GM03348 (cell line): ENCODE data around the gene ROR1.
"Not testable (repeated sequence)": the region's sequence is repeated elsewhere in the genome, so short reads cannot be mapped to it uniquely, and the experiment has no call there.

Experiments
- DNase-seq: peaks from one replicate; pipeline ENCODE4 v3.0.0; 2012; ENCODE audit warnings: low spot score

The ROR1 gene

DNA sequence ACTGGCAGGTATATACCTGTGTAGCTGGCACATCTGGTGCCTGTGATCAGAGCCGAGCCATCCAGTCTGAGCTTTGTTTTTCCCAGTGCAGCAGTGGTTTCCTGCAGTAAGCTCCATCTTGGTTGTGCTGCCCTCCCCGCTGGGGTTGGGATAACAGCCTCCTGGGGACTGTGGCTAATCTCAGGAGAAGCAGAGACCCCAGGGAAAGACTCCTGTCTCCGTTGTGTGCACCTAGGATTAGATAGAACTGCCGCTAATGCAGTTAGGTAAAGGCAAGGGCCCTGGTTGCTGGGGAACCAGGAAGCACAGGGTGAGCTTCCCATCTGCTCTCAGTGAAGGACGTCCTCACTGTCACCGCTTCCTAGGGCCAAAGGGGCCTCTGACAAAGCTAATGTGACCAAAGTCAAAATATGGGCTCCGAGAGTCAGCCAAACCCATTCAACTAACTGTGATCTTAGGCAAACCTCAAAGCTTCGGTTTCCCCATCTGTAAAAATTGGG is 20.0 kb downstream of the ROR1 start:
- no peak for DNase-seq

- DNase-seq = no peak
These were observed 20.5 kb downstream of the ROR1 start for GRCh38 chr1:63794354-63794753.

GRCh38 chr1:63794939-63795378 is 21.1 kb downstream of the ROR1 start:
- DNase-seq = no peak

- DNase-seq = no peak
These were observed 21.6 kb downstream of the ROR1 start for GRCh38 chr1:63795455-63795854.

GRCh38 chr1:63797056-63797726 is 23.4 kb downstream of the ROR1 start:
- peak; percentile 59 for DNase-seq

GRCh38 chr1:63798284-63798683 is 24.5 kb downstream of the ROR1 start:
- no peak for DNase-seq

DNA sequence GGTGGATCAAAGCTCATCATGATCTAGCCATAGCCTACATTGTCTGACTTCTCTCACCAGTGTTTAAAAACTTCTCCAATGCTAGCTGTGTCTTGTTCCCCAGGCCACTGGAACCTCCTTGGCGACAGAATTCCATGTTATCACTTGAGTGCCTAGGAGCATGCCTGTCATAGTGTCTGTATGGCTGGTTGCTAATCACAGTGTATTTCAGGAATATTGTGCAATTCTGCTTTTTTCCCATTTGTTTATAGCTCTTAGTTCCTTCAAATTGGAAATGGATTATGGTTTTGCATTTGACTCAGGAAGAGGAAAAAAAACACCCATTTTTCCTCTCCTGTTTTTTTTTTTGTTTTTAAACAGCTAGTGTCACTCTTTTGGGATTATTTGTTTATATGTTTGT is 25.5 kb downstream of the ROR1 start:
- peak; percentile 11 for DNase-seq

- DNase-seq = peak; percentile 69
These were observed 26.0 kb downstream of the ROR1 start for GRCh38 chr1:63799820-63800219.

- no peak for DNase-seq
These were observed 28.3 kb downstream of the ROR1 start for GRCh38 chr1:63802109-63802508.

DNA sequence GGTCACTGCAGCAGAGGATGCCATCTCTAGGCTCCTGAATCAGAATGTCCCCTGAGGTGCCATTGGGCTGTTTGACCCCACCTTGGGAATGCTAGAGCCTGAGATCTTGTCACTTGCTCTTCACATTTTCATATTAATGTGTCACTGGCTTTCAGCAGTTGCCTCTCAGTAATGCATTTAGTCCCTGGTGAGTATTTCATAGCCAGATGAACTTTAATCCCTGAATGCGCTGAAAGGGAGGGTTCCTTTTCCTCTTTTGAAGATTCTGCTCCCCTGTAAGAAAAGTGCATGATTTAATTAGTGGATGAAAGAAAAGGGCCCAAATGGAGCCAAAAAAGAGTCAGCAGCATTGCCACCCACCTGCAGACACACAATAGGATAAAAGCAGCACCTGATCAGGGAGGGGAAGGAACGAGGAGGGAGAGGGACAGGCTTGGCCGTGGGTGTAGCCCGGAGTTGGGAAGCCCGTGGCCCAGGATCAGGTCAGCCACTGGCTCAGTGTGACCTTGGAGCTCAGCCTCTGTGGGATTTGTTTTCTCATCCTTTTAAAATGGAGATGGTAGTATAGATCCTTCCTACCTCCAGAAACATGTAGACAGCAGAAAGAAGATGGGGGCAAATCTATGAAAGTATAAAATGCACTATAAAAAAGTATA is 31.1 kb downstream of the ROR1 start:
- no peak for DNase-seq

DNA sequence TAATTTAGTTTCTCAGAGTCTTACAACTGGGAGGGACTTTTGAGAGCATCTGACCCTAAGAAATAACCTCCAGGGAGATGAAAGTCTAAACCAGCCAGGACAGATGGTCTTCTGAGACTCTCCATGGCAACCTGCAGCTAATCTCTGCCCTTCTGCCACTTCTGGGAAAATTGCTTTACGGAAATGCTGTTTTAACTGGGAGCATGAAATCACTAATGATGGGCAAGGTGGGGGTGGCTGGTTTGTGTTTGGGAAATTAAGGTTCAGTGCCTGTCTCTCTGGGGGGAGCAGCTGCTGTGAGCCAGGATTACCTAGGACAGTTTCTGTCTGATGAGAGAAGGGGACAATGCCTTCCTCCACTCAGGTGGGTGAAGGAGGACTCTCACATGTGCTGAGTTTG is 33.2 kb downstream of the ROR1 start:
- no peak for DNase-seq

- no peak for DNase-seq
These were observed 37.2 kb downstream of the ROR1 start for GRCh38 chr1:63810936-63811469.

DNA sequence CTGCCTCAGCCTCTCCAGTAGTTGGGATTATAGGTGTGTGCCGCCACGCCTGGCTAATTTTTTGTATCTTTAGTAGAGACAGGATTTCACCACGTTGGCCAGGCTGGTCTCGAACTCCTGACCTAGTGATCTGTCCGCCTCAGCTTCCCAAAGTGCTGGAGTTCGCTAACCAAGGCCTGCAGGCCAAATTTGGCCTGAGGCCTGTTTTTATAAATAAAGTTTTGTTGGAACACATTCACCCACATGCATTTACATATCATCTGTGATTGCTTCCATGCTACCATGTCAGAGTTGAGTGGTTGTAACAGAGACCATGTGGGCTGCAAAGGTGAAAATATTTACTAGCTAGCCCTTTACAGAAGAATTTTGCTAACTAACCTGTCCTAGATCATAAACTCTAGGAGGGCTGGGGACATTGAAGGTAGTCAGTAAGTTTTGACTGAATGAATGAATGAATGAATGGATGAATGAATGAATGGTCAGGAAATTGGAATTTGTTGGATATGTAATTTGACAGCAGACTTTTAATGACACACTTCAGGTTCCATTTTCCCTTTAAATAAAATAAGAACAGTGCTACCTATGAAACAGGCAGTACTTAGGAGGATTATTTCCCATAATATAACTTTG is 38.4 kb downstream of the ROR1 start:
- DNase-seq = no peak

GRCh38 chr1:63813829-63814277 is 40.0 kb downstream of the ROR1 start:
- peak; percentile 59 for DNase-seq

DNA sequence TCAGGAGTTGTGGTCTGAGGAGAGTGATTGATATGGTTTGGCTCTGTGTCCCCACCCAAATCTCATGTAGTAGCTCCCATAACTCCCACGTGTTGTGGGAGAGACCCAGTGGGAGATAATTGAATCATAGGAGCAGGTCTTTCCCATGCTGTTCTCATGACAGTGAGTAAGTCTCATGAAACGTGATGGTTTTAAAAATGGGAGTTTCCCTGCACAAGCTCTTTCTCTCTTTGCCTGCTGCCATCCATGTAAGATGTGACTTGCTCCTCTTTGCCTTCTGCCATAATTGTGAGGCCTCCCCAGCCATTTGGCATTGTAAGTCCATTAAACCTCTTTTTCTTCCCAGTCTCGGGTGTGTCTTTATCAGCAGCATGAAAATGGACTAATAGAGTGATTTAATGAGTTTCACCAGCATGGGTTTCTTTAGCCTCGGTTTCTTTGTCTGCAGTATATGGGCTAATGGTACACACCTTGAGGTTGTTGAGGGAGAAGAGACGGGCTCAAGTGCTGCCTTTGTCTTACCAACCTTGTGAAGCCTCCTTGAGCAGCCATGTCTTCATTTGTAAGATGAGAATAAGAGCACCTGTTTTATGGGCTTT is 42.5 kb downstream of the ROR1 start:
- DNase-seq = not testable (repeated sequence)

DNA sequence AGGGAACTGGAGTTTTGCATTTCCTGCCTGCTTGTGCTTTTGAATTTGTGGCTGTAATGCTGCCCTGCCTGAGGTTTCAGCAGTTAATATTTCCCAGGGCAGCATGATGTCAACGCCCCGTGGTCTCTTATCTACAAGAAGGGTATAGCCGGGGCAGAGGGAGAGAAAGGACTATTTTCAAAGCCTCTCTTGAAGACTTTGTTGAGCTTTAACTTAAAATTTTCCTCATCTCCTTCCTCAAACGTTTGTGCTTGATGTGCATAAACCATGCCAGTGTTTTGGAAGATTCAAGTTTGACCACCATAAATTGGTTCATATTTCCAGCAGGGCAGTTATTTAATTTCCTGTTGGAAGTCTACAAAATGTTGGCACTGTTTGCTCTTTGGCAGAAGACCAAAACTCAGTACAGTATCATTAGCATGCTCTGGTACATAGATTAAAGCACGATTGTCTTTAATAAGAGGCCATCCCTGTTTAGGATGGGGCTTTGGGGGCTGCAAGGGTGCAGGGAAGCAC is 43.4 kb downstream of the ROR1 start:
- no peak for DNase-seq

DNA sequence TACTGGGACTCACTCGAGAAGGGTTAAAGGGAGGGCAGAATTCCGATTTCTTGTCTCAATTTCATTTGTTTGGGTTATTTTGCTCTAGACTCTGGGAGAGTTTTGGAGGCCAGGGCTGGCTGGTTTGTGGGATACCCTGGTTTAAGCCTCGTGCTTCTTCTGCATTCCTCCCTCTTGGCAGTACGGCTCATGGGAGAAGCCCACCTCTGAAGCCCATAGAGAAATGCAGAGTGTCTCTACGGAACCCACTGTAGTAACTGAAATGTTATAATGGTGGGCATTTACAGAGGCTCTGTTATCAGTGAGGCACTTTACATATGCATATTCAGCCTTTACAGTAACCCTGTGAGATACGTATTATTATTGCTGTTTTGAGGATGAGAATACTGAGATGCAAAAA is 43.9 kb downstream of the ROR1 start:
- DNase-seq = no peak

DNA sequence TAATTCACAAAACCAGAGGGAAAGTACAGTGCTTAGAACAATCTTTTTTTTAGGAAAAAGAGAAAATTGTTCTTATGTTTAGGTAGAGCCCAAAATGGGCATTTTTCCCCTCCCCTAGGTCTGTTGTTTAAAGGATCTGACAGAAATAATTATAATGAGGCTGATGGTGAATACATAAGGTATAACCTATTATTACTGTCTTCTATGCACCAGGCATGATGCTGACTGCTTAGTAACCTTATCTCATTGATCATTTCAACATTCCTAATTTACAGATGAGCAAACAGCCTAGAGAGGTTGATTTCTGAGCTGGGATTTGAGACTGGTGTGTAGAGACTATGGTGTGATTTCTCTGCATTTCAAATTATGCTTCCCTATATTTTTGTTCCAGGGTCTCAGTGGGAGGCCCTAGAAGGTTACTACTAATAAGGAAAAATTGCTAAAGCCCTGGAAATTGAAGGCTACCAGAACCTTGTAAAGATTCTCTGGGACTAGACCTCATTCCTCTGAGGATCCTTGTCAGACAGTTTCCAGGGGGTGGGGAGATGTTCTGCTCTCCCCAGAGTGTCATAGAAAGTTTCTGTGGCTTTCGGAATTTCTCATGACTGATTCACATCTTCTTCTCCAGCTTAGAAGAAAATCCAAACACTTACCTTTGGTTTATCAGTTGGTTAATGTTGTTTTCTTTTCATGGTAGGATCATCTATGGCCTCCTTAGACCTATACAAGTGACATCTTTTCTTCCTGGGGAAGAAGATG is 44.9 kb downstream of the ROR1 start:
- no peak for DNase-seq

DNA sequence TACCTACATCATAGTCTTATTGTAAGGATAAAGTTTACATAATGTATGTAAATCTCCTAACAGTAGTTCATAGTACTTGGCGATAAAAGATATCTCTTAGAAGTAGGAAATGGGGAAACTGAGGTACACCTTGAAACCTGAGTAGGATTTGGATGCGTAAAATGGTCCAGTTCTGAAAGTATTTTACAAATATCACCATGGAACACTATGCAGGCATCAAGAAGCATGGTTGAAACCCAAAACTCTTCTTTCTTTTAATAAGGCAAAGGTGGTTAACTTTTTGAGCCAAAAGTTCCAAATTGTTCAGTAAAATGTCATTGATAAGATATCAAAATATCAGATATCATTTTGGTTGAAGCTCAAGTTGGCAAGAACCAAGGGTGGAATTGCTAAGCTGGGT is 46.0 kb downstream of the ROR1 start:
- no peak for DNase-seq

DNA sequence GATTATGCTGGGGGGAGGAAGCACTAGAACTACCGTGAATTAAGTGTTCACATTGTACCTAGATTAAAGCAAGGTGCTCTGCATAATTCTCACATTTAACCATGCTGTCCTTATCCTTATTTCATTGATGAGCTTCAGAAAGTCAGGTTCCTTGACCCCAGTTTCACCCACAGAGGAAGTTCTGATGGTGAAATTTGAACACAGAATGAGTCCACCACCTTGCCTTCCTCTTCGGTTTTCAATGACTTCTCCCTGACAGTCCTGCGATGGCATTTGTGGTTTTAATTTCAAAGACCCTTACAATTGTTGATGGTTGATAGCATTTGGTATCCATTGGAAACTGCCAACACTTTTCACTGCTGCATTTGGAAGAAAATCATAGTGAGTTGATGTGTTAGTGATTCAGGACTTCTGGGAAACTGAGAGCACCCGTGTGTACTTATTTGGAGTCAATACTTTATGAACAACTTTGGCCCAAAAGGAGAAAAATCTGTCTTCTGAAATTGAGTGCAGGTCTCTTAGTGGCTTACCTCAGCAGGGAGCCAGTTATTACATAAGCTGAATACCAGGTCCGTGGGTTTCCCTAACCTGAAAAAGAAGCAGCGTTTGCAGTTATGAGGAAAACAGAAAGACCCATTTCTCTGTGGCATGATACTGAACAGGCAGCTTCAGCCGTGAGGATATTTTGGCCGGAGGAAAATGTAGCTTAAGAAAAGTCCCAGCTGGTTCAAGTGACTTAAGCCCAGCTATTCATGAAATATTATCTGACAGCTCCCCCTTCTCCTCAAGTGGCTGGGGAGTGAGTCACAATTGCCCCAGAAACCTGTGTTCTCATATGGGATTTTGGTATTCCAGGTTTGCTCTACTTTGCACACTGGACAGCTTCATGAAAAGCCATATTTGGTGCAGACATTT is 47.5 kb downstream of the ROR1 start:
- DNase-seq = peak; percentile 45
